Endodermal cell (in vitro differentiated cells): ENCODE measurements around the gene NLRP11. TPM values are rescaled to one million over a fixed set of nuclear protein-coding genes. Genes with fewer than 3 reads are reported as not detected.

Source experiments
- DNase-seq: peaks from one replicate; pipeline ENCODE4 v3.0.0-alpha.2; 2017
- H3K27ac ChIP-seq: 2 replicates; pipeline ENCODE4 v1.5.1; 2013; ENCODE audit warnings: mild to moderate bottlenecking, low read depth, low read length, moderate library complexity
- H3K27me3 ChIP-seq: 2 replicates; pipeline ENCODE4 v1.6.1; 2013; ENCODE audit warnings: mild to moderate bottlenecking, low read length, moderate library complexity; ENCODE audit not compliant: insufficient read depth, control insufficient read depth, poor library complexity, severe bottlenecking
- H3K36me3 ChIP-seq: 2 replicates; pipeline ENCODE4 v1.7.0; 2013; ENCODE audit warnings: mild to moderate bottlenecking, low read length, moderate library complexity; ENCODE audit not compliant: control insufficient read depth, insufficient read depth
- H3K4me1 ChIP-seq: one replicate; pipeline ENCODE4 v1.7.0; 2013; ENCODE audit warnings: low read length; ENCODE audit not compliant: control insufficient read depth, insufficient read depth
- H3K4me3 ChIP-seq: 2 replicates; pipeline ENCODE4 v1.5.1; 2013; ENCODE audit warnings: mild to moderate bottlenecking, low read length, moderate library complexity
- H3K9ac ChIP-seq: 2 replicates; pipeline ENCODE4 v1.6.1; 2013; ENCODE audit warnings: mild to moderate bottlenecking, low read length, moderate library complexity; ENCODE audit not compliant: poor library complexity, severe bottlenecking; ENCODE audit errors: extremely low read depth
- H3K9me3 ChIP-seq: 2 replicates; pipeline ENCODE4 v1.6.1; 2013; ENCODE audit warnings: mild to moderate bottlenecking, low read length, moderate library complexity; ENCODE audit not compliant: control insufficient read depth
- H3K27ac Mint-ChIP-seq: 2 replicates; pipeline ENCODE4 v1.8.0; 2020; ENCODE audit warnings: mixed read lengths
- H3K27me3 Mint-ChIP-seq: 2 replicates; pipeline ENCODE4 v1.8.0; 2021; ENCODE audit warnings: mild to moderate bottlenecking, mixed read lengths; ENCODE audit not compliant: insufficient read depth
- H3K36me3 Mint-ChIP-seq: 2 replicates; pipeline ENCODE4 v1.8.0; 2020; ENCODE audit warnings: low read depth, mixed read lengths
- H3K4me1 Mint-ChIP-seq: 2 replicates; pipeline ENCODE4 v1.8.0; 2020; ENCODE audit warnings: mixed read lengths
- H3K4me3 Mint-ChIP-seq: 2 replicates; pipeline ENCODE4 v1.8.0; 2020; ENCODE audit warnings: mild to moderate bottlenecking, moderate library complexity, mixed read lengths
- H3K9me3 Mint-ChIP-seq: 2 replicates; pipeline ENCODE4 v1.8.0; 2020; ENCODE audit warnings: mild to moderate bottlenecking, mixed read lengths
- CTCF ChIP-seq: fragments of 200-600 bp; sonication (generic); conservative IDR thresholded peaks from 2 replicates; pipeline ENCODE4 v1.5.0; 2021; ENCODE audit warnings: antibody characterized with exemption, mild to moderate bottlenecking
- WGBS, 2 experiments: methylation state at CpG; one replicate each; pipeline versions ENCODE4 v1.1.5 to v1.1.7; 2013; ENCODE audit warnings: missing lambda C conversion rate in 2 of 2, mixed read lengths in 1 of 2; ENCODE audit not compliant: insufficient coverage in 1 of 2, insufficient read length in 1 of 2; 5-methylcytosine and 5-hydroxymethylcytosine counted together
- total RNA-seq, 2 donors: library from RNA; stranded (reverse); fragmentation: NEBNext Ultra II Directional in 1 of 2; extraction: Animal tissue kit (Norgen Biotek cat#: 25700) in 1 of 2; gene quantifications; 2 replicates in 1 of 2; 3 replicates in 1 of 2; pipeline ENCODE4 v1.2.1, GENCODE V29; 2021

NLRP11 gene
- total RNA-seq, 2 donors from 2014 or later: not detected

- Histone ChIP-seq H3K9me3 (peaks cover 60% of the 10 kb centered on the region), H3K36me3 (no peaks in the 10 kb centered on the region), H3K4me1 (no peaks in the 10 kb centered on the region), H3K4me3 (no peak overlapping the region), H3K9ac (no peak overlapping the region), H3K27ac (no peak overlapping the region), H3K27me3 (no peaks in the 10 kb centered on the region)
- TF ChIP-seq CTCF: no peak
- Mint-ChIP-seq H3K4me3 (no peak overlapping the region), H3K27me3 (no peaks in the 10 kb centered on the region), H3K27ac (no peak overlapping the region), H3K36me3 (peaks cover 2% of the 10 kb centered on the region), H3K9me3 (peaks cover 96% of the 10 kb centered on the region), H3K4me1 (no peaks in the 10 kb centered on the region)
- no peak for DNase-seq
- 56 to 66% methylated on average over 5 to 7 of the region's 7 CpGs for WGBS, 2 experiments
Observed at GRCh38 chr19:55801416-55801815, 30.4 kb downstream of the NLRP11 start.

GRCh38 chr19:55795021-55795420, 36.8 kb downstream of the NLRP11 start:
- H3K9ac ChIP-seq: no peak overlapping the region
- no peak overlapping the region for H3K27ac ChIP-seq
- H3K27me3 ChIP-seq: no peaks in the 10 kb centered on the region
- H3K9me3 Mint-ChIP-seq: peaks cover 84% of the 10 kb centered on the region
- no peaks in the 10 kb centered on the region for H3K4me1 Mint-ChIP-seq
- H3K27me3 Mint-ChIP-seq: no peaks in the 10 kb centered on the region
- no peak overlapping the region for H3K4me3 Mint-ChIP-seq
- no peaks in the 10 kb centered on the region for H3K36me3 Mint-ChIP-seq
- no peak for TF ChIP-seq CTCF
- H3K36me3 ChIP-seq: no peaks in the 10 kb centered on the region
- H3K4me3 ChIP-seq: no peak overlapping the region
- peaks cover 57% of the 10 kb centered on the region for H3K9me3 ChIP-seq
- no peak for DNase-seq
- 69 to 80% methylated on average over 9 to 11 of the region's 11 CpGs for WGBS, 2 experiments
- no peaks in the 10 kb centered on the region for H3K4me1 ChIP-seq
- no peak overlapping the region for H3K27ac Mint-ChIP-seq

DNA sequence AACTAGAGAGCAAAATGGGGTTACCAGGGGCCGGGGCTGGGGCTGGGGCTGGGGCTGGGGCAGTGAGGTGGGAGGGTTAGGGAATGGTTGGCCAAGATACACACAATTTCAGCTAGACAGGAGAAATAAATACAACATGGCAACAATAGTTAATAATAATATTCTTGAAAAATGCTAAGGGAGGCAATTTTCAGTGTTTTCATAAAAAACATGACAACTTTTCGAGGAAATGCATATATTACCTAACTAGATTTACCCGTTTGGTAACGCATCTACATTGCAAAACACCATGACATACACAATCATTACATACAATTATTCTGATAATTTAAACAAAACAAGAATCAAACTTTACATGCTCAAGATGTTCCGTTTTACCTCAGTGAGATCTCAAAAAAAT, 50.7 kb downstream of the NLRP11 start:
- Histone ChIP-seq H3K27me3 (no peaks in the 10 kb centered on the region), H3K27ac (no peak overlapping the region), H3K4me3 (no peak overlapping the region), H3K9me3 (peaks cover 66% of the 10 kb centered on the region), H3K4me1 (no peaks in the 10 kb centered on the region), H3K9ac (no peak overlapping the region), H3K36me3 (no peaks in the 10 kb centered on the region)
- WGBS, 2 experiments: 66 to 78% methylated on average over 4 of the region's 5 CpGs
- DNase-seq: no peak
- H3K4me3 Mint-ChIP-seq: no peak overlapping the region
- H3K36me3 Mint-ChIP-seq: no peaks in the 10 kb centered on the region
- H3K27me3 Mint-ChIP-seq: no peaks in the 10 kb centered on the region
- no peak for TF ChIP-seq CTCF
- peaks cover 96% of the 10 kb centered on the region for H3K9me3 Mint-ChIP-seq
- no peaks in the 10 kb centered on the region for H3K4me1 Mint-ChIP-seq
- H3K27ac Mint-ChIP-seq: no peak overlapping the region
